Activated CD8-positive, alpha-beta T cell treated with anti-CD3 and anti-CD28 coated beads for 36 hours (primary cell): Measurements from ENCODE around the gene TAF7L. TPM values are rescaled to one million over a fixed set of nuclear protein-coding genes. Genes with fewer than 3 reads are reported as not detected.
"Not testable (repeated sequence)": the region's sequence is repeated elsewhere in the genome, so short reads cannot be mapped to it uniquely, and the experiment has no call there.

ENCODE experiments used
- ATAC-seq: fragments of 200-7000 bp; cut with Tn5 transposase; one replicate; pipeline ENCODE4 v1.10.0; 2021; ENCODE audit warnings: mild to moderate bottlenecking, moderate library complexity
- CTCF ChIA-PET: fragments of 350-600 bp; sonication (Branson Sonifier 250); formaldehyde crosslinking; loops from one replicate; lab custom pipeline; 2021; ENCODE audit warnings: antibody characterized with exemption; lab: Charles Lee
- POLR2A ChIA-PET: fragments of 350-600 bp; sonication (Branson Sonifier 250); formaldehyde crosslinking; loops from one replicate; lab custom pipeline; 2021; ENCODE audit warnings: antibody characterized with exemption; lab: Charles Lee
- DNase-seq: peaks from one replicate; pipeline ENCODE4 v3.0.0-alpha.2; 2020
- H3K27ac Mint-ChIP-seq: one replicate; pipeline ENCODE4 v1.8.0; 2021; ENCODE audit warnings: mild to moderate bottlenecking, mixed read lengths
- H3K27me3 Mint-ChIP-seq: one replicate; pipeline ENCODE4 v1.8.0; 2021; ENCODE audit warnings: mixed read lengths
- H3K36me3 Mint-ChIP-seq: one replicate; pipeline ENCODE4 v1.8.0; 2021; ENCODE audit warnings: low read depth, mixed read lengths
- H3K4me1 Mint-ChIP-seq: one replicate; pipeline ENCODE4 v1.8.0; 2021; ENCODE audit warnings: low read depth, mixed read lengths
- H3K4me3 Mint-ChIP-seq: one replicate; pipeline ENCODE4 v1.8.0; 2021; ENCODE audit warnings: mild to moderate bottlenecking, moderate library complexity, mixed read lengths
- H3K9me3 Mint-ChIP-seq: one replicate; pipeline ENCODE4 v1.8.0; 2021; ENCODE audit warnings: mixed read lengths
- CTCF ChIP-seq: fragments of 200-600 bp; IDR thresholded peaks from one replicate; pipeline ENCODE4 v1.8.0; 2022; ENCODE audit warnings: antibody characterized with exemption, mild to moderate bottlenecking
- intact Hi-C: fragments of 100-400 bp; cut with micrococcal nuclease; formaldehyde crosslinking; loops from one replicate; pipeline ENCODE4 v1.10.0; 2022
- total RNA-seq, 2 experiments: library from RNA; stranded (reverse); gene quantifications; one replicate each; pipeline ENCODE4 v1.2.3, GENCODE V29; 2021

The TAF7L gene
- not detected for total RNA-seq

- no peak for DNase-seq
- Mint-ChIP-seq H3K27ac (no peak within 1 kb of the TSS), H3K4me3 (no peak within 1 kb of the TSS), H3K4me1 (no peaks in the 10 kb centered on the region), H3K27me3 (peaks cover 3% of the 10 kb centered on the region), H3K36me3 (no peaks in the 10 kb centered on the region), H3K9me3 (no peaks in the 10 kb centered on the region)
- TF ChIP-seq CTCF, result no peak
- ATAC-seq, result no peak
- POLR2A ChIA-PET, result no interaction called here
- intact Hi-C loops, result no loop called here
- CTCF ChIA-PET, result no interaction called here
Observed at GRCh38 chrX:101290957-101291603, at the start of gene TAF7L. Gene TAF7L (minus strand): TSS chrX:101291334. CDS start chrX:101287543, 3,791 bp downstream.

GRCh38 chrX:101337776-101338271 is 46.7 kb upstream of the TAF7L start:
- intact Hi-C loops, result no loop called here
- CTCF ChIA-PET, result no interaction called here
- peaks cover 5% of the 10 kb centered on the region for H3K9me3 Mint-ChIP-seq
- no peak for DNase-seq
- H3K4me3 Mint-ChIP-seq, result no peak overlapping the region
- no peaks in the 10 kb centered on the region for H3K27me3 Mint-ChIP-seq
- H3K4me1 Mint-ChIP-seq, result peaks cover 19% of the 10 kb centered on the region
- ATAC-seq, result no peak
- no peaks in the 10 kb centered on the region for H3K36me3 Mint-ChIP-seq
- POLR2A ChIA-PET, result interaction anchor here (0.6 kb wide), 1 partner anchor 497 kb away, joined by 3 read pairs; no protein-coding TSS in a partner anchor
- no peak overlapping the region for H3K27ac Mint-ChIP-seq
- TF ChIP-seq CTCF, result no peak

- H3K27ac Mint-ChIP-seq, H3K4me3 Mint-ChIP-seq, POLR2A ChIA-PET, ATAC-seq, H3K9me3 Mint-ChIP-seq, DNase-seq, H3K27me3 Mint-ChIP-seq, intact Hi-C loops, H3K36me3 Mint-ChIP-seq, CTCF ChIA-PET: not testable (repeated sequence)
- H3K4me1 Mint-ChIP-seq, result peaks cover 17% of the 10 kb centered on the region
Observed at GRCh38 chrX:101334310-101334709, 43.2 kb upstream of the TAF7L start.

GRCh38 chrX:101326600-101326999 is 35.5 kb upstream of the TAF7L start:
- intact Hi-C loops, ATAC-seq, H3K9me3 Mint-ChIP-seq, H3K36me3 Mint-ChIP-seq, DNase-seq, H3K27me3 Mint-ChIP-seq, H3K4me3 Mint-ChIP-seq, H3K27ac Mint-ChIP-seq, CTCF ChIA-PET, POLR2A ChIA-PET, H3K4me1 Mint-ChIP-seq: not testable (repeated sequence)

- no peak for TF ChIP-seq CTCF
- Mint-ChIP-seq H3K9me3 (no peaks in the 10 kb centered on the region), H3K4me1 (no peaks in the 10 kb centered on the region), H3K36me3 (no peaks in the 10 kb centered on the region), H3K4me3 (no peak overlapping the region), H3K27ac (no peak overlapping the region), H3K27me3 (no peaks in the 10 kb centered on the region)
- DNase-seq (no peak), ATAC-seq (no peak)
- POLR2A ChIA-PET, result no interaction called here
- CTCF ChIA-PET, result no interaction called here
- intact Hi-C loops, result no loop called here
Observed at GRCh38 chrX:101303790-101304189, 12.7 kb upstream of the TAF7L start.

- H3K4me1 Mint-ChIP-seq, POLR2A ChIA-PET, H3K36me3 Mint-ChIP-seq, H3K27ac Mint-ChIP-seq, H3K4me3 Mint-ChIP-seq, ATAC-seq, CTCF ChIA-PET, H3K9me3 Mint-ChIP-seq, DNase-seq, H3K27me3 Mint-ChIP-seq, intact Hi-C loops: not testable (repeated sequence)
Observed at GRCh38 chrX:101295603-101296002, 4.5 kb upstream of the TAF7L start.
